GM18858 (cell line): Measurements from ENCODE around the gene RELN.
"Not testable (repeated sequence)": the region's sequence is repeated elsewhere in the genome, so short reads cannot be mapped to it uniquely, and the experiment has no call there.

Source experiments
- ATAC-seq: cut with Tn5 transposase; IDR thresholded peaks from one replicate; pipeline ENCODE4 v1.9.1; 2021; ENCODE audit not compliant: unreplicated experiment

Gene RELN

GRCh38 chr7:103944230-103944900, 45.1 kb downstream of the RELN start:
- no peak for ATAC-seq

- no peak for ATAC-seq
These were observed 47.5 kb downstream of the RELN start for GRCh38 chr7:103941976-103942375.

GRCh38 chr7:103940382-103941268, 48.8 kb downstream of the RELN start:
- no peak for ATAC-seq

- no peak for ATAC-seq
These were observed 51.8 kb downstream of the RELN start for GRCh38 chr7:103937680-103938079.

- ATAC-seq, result no peak
These were observed 52.9 kb downstream of the RELN start for GRCh38 chr7:103936558-103936957.

GRCh38 chr7:103934508-103934907, 55.0 kb downstream of the RELN start:
- no peak for ATAC-seq

- ATAC-seq, result no peak
These were observed 57.1 kb downstream of the RELN start for GRCh38 chr7:103932389-103932788.

GRCh38 chr7:103929901-103930311, 59.6 kb downstream of the RELN start:
- ATAC-seq, result no peak

- ATAC-seq, result no peak
These were observed 60.9 kb downstream of the RELN start for GRCh38 chr7:103928581-103928980.

- no peak for ATAC-seq
These were observed 65.3 kb downstream of the RELN start for GRCh38 chr7:103924184-103924583.

- no peak for ATAC-seq
These were observed 67.1 kb downstream of the RELN start for GRCh38 chr7:103922407-103922806.

GRCh38 chr7:103921692-103922091, 67.8 kb downstream of the RELN start:
- ATAC-seq, result no peak

- ATAC-seq, result no peak
These were observed 70.1 kb downstream of the RELN start for GRCh38 chr7:103919272-103919868.

GRCh38 chr7:103918631-103919271, 70.7 kb downstream of the RELN start:
- ATAC-seq, result no peak

GRCh38 chr7:103915680-103916357, 73.6 kb downstream of the RELN start:
- ATAC-seq, result no peak

- ATAC-seq, result no peak
These were observed 75.1 kb downstream of the RELN start for GRCh38 chr7:103914147-103914899.

GRCh38 chr7:103912891-103913605, 76.4 kb downstream of the RELN start:
- no peak for ATAC-seq

GRCh38 chr7:103911015-103911414, 78.4 kb downstream of the RELN start:
- not testable (repeated sequence) for ATAC-seq

- ATAC-seq, result no peak
These were observed 83.5 kb downstream of the RELN start for GRCh38 chr7:103905997-103906396.
